ENCODE data around the gene PSTPIP1. TPM values are rescaled to one million over a fixed set of nuclear protein-coding genes. Genes with fewer than 3 reads are reported as not detected.

The PSTPIP1 gene
- total RNA-seq (not detected in 2 replicates), polyA plus RNA-seq (0.69 TPM in 1 of 2 replicates, not detected in the other)

DNA sequence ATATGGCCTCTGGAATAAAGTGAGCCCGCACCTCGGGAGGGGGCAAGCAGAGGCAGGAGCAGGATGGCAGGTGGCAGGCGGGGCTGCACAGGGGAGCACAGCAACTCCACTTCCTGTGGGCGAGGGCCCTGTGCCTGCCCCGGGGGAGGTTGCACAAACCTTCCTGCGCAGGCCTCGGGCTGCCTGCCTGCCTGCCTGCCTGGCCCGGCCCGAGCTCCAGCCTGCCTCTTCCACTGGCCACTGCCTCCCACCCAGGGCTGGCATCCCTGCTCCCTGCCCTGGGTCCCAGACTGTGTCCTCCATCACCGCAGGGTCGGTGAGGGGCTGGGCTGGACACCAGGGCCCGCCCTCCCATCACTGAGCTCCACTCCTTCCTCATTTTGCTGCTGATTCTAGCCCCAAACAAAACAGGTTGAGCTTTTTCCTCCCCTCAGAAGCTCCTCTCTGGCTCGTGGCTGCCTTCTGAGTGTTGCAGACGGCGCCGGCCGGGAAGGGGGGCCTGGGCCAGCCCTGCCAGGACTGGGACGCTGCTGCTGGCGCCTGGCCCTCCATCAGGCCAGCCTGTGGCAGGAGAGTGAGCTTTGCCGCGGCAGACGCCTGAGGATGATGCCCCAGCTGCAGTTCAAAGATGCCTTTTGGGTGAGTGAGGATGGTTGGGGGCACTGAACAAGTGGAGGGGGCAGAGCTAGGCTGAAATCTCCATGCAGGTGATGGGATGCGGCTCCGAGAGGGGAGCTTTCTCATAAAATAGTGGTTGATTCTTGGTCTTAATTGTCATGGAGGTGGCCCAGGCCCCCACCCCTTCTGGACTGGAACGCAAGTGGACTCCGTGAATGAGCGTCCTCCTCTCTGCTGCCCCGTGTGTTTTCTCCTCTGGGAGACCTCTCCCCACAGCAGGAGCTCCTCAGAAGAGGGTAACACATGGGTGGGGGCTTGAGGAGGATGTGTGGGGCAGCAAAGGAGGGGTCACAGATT lies at the start of gene PSTPIP1:
Gene PSTPIP1, plus strand, starts transcription at position 156 of the 975 bp plus-strand sequence. Its CDS starts 448 bp downstream, at position 604.
- no peak within 1 kb of the TSS for H3K4me2 ChIP-seq
- no peaks in the 10 kb centered on the region for H4K20me1 ChIP-seq (ENCODE audit: insufficient read depth, poor library complexity, severe bottlenecking)
- H3K9me2 ChIP-seq (replicated peaks; ENCODE audit: insufficient read depth): no peaks in the 10 kb centered on the region
- no peak within 1 kb of the TSS for H2AFZ ChIP-seq
- no peaks in the 10 kb centered on the region for H3K4me1 ChIP-seq (ENCODE audit: insufficient read depth)
- H3K4me3 ChIP-seq: no peak within 1 kb of the TSS
- DNase-seq (ENCODE audit: low spot score): no peak
- no peaks in the 10 kb centered on the region for H3K79me2 ChIP-seq
- TF ChIP-seq, protein P1, sequence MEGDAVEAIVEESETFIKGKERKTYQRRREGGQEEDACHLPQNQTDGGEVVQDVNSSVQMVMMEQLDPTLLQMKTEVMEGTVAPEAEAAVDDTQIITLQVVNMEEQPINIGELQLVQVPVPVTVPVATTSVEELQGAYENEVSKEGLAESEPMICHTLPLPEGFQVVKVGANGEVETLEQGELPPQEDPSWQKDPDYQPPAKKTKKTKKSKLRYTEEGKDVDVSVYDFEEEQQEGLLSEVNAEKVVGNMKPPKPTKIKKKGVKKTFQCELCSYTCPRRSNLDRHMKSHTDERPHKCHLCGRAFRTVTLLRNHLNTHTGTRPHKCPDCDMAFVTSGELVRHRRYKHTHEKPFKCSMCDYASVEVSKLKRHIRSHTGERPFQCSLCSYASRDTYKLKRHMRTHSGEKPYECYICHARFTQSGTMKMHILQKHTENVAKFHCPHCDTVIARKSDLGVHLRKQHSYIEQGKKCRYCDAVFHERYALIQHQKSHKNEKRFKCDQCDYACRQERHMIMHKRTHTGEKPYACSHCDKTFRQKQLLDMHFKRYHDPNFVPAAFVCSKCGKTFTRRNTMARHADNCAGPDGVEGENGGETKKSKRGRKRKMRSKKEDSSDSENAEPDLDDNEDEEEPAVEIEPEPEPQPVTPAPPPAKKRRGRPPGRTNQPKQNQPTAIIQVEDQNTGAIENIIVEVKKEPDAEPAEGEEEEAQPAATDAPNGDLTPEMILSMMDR (IDR thresholded peaks at IDR 0.05; ENCODE audit: poor library complexity): no peak
- no peak for TF ChIP-seq EZH2phosphoT487 (IDR thresholded peaks at IDR 0.05; ENCODE audit: low read depth, severe bottlenecking, unreplicated experiment)
- no peak for TF ChIP-seq EZH2 (IDR thresholded peaks at IDR 0.05; ENCODE audit: borderline replicate concordance)
- H3K27me3 ChIP-seq: no peaks in the 10 kb centered on the region
- 85% methylated on average over 27 of the region's 28 CpGs for WGBS (ENCODE audit: low lambda C conversion rate, missing lambda C conversion rate)
- no peak within 1 kb of the TSS for H3K27ac ChIP-seq
- H3K36me3 ChIP-seq (replicated peaks; ENCODE audit: insufficient read depth, low read depth): no peaks in the 10 kb centered on the region
- H3K9me3 ChIP-seq (ENCODE audit: low read depth): no peaks in the 10 kb centered on the region

DNA sequence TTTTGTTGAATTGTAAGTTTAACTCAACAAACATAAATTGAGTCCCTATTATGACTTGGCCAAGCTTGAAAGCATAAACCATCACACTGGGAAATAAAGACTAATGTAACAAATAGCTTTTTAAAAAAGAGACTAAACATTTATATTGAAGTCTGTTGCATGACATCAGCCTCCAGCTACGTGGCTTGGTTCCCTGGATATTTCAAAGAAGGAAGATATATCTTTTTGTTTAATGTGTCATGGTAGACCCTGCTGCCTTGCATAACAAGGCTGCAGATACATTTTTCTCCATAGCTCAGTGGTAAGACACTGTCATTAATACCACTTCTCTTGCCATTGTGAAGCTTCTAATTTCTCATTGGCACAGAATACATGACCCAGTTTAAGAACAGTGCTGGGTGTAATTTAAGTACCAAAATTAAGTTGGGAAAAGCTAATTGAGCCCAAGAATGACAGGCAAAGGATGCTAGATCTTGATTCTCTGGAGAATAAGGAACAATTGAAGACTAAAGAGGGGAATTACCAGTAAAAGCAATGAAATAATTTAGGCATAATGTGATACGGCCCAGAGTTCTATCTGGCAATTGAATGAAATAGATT lies 49.3 kb upstream of the PSTPIP1 start:
- no peak overlapping the region for H3K4me3 ChIP-seq
- no peak overlapping the region for H2AFZ ChIP-seq
- no peaks in the 10 kb centered on the region for H3K9me2 ChIP-seq (replicated peaks; ENCODE audit: insufficient read depth)
- H3K27ac ChIP-seq: no peak overlapping the region
- no peak for TF ChIP-seq EZH2 (IDR thresholded peaks at IDR 0.05; ENCODE audit: borderline replicate concordance)
- TF ChIP-seq, protein P1 (IDR thresholded peaks at IDR 0.05; ENCODE audit: poor library complexity): no peak
- no peak for TF ChIP-seq EZH2phosphoT487 (IDR thresholded peaks at IDR 0.05; ENCODE audit: low read depth, severe bottlenecking, unreplicated experiment)
- H3K27me3 ChIP-seq: no peaks in the 10 kb centered on the region
- DNase-seq (ENCODE audit: low spot score): no peak
- no peaks in the 10 kb centered on the region for H3K4me1 ChIP-seq (ENCODE audit: insufficient read depth)
- 89% methylated on average over 2 of the region's 2 CpGs for WGBS (ENCODE audit: low lambda C conversion rate, missing lambda C conversion rate)
- H3K79me2 ChIP-seq: no peaks in the 10 kb centered on the region
- H3K9me3 ChIP-seq (ENCODE audit: low read depth): no peaks in the 10 kb centered on the region
- H3K36me3 ChIP-seq (replicated peaks; ENCODE audit: insufficient read depth, low read depth): no peaks in the 10 kb centered on the region
- H4K20me1 ChIP-seq (ENCODE audit: insufficient read depth, poor library complexity, severe bottlenecking): no peaks in the 10 kb centered on the region
- no peak overlapping the region for H3K4me2 ChIP-seq

DNA sequence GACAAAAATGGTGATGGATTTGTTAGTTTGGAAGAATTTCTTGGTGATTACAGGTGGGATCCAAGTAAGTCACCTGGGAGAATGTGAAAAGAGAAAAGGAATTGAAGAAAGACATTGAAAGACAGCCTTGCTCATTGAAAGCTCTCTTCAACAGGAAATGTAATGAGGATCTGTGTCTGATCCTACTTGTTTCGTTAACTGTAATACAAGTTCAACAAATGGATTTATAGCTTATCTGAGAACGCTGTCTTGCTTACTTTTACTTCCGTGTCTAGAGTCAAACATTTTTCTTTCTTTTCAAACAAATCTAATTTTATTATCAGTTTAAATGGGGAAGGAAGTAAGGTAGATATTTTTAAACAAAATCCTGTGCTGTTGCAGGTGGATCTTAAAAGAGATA lies 47.5 kb upstream of the PSTPIP1 start:
- H3K27me3 ChIP-seq: no peaks in the 10 kb centered on the region
- no peaks in the 10 kb centered on the region for H3K4me1 ChIP-seq (ENCODE audit: insufficient read depth)
- H3K9me2 ChIP-seq (replicated peaks; ENCODE audit: insufficient read depth): no peaks in the 10 kb centered on the region
- H3K4me2 ChIP-seq: no peak overlapping the region
- DNase-seq (ENCODE audit: low spot score): no peak
- H4K20me1 ChIP-seq (ENCODE audit: insufficient read depth, poor library complexity, severe bottlenecking): no peaks in the 10 kb centered on the region
- no peak overlapping the region for H2AFZ ChIP-seq
- 62% methylated on average over 3 of the region's 3 CpGs for WGBS (ENCODE audit: low lambda C conversion rate, missing lambda C conversion rate)
- TF ChIP-seq, protein P1 (IDR thresholded peaks at IDR 0.05; ENCODE audit: poor library complexity): no peak
- no peak for TF ChIP-seq EZH2phosphoT487 (IDR thresholded peaks at IDR 0.05; ENCODE audit: low read depth, severe bottlenecking, unreplicated experiment)
- no peaks in the 10 kb centered on the region for H3K79me2 ChIP-seq
- H3K27ac ChIP-seq: no peak overlapping the region
- H3K36me3 ChIP-seq (replicated peaks; ENCODE audit: insufficient read depth, low read depth): no peaks in the 10 kb centered on the region
- no peaks in the 10 kb centered on the region for H3K9me3 ChIP-seq (ENCODE audit: low read depth)
- no peak overlapping the region for H3K4me3 ChIP-seq
